ENCODE data around the gene ARID1B. TPM values are rescaled to one million over a fixed set of nuclear protein-coding genes. Genes with fewer than 3 reads are reported as not detected.

Gene ARID1B
- total RNA-seq, 1 experiment from 2014 or later: 91.7 TPM

DNA sequence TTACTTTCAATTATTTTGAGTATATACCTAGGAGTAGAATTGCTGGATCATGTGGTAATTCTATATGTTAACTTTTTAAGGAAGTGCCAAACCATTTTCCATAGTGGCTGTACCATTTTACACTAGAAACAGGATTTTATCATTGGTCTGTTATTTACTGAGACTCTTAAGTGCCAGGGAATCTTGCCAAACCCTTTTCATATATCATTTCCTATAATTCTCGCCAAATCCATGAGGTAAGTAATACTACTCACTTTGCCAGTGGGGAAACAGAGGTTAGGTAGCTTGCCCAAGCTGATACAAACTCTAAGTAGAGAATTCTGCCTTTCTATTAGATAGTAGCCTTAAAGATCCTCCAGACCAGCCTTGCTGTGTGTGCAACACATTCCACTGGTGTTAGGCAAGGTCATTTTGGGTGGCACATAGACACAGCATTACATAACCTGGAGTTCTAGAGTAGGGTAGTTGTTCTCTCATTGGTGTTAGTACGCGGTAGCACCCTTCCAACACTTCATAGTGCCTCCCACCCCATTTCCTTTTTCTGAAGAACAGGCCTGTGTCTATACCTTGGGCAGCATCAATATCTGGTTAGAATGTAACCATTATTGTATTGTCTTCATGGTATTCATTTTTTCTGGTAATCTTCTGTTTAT is 65.5 kb downstream of the ARID1B start:
- POLR2A ChIA-PET: no interaction called here
- intact Hi-C loops (cut with micrococcal nuclease; ENCODE audit: unreplicated experiment): no loop called here
- ATAC-seq (no peak), DNase-seq (ENCODE audit: low read depth, low spot score) (no peak)
- Histone ChIP-seq H3K4me3 (ENCODE audit: low read depth in 2 of 2, low read length in 2 of 2) (no peak overlapping the region), H3K27ac (ENCODE audit: low read length) (no peak overlapping the region), H3K4me1 (ENCODE audit: control insufficient read depth, insufficient read depth, low read length) (peaks cover 10% of the 10 kb centered on the region), H3K27me3 (ENCODE audit: control insufficient read depth, insufficient read depth, low read length) (no peaks in the 10 kb centered on the region), H3K9me3 (ENCODE audit: control insufficient read depth, insufficient read depth, low read depth, low read length) (no peaks in the 10 kb centered on the region), H3K36me3 (ENCODE audit: control insufficient read depth, insufficient read depth, low read length) (no peaks in the 10 kb centered on the region)
- no TSS peak for BruUV-seq (replicated peaks)
- CTCF ChIA-PET: no interaction called here
- in situ Hi-C loops (cut with HindIII; ENCODE audit: low pct_unique_long_range_greater_than_20kb, low sequenced_read_pairs): no loop called here
- TF ChIP-seq, protein P1, sequence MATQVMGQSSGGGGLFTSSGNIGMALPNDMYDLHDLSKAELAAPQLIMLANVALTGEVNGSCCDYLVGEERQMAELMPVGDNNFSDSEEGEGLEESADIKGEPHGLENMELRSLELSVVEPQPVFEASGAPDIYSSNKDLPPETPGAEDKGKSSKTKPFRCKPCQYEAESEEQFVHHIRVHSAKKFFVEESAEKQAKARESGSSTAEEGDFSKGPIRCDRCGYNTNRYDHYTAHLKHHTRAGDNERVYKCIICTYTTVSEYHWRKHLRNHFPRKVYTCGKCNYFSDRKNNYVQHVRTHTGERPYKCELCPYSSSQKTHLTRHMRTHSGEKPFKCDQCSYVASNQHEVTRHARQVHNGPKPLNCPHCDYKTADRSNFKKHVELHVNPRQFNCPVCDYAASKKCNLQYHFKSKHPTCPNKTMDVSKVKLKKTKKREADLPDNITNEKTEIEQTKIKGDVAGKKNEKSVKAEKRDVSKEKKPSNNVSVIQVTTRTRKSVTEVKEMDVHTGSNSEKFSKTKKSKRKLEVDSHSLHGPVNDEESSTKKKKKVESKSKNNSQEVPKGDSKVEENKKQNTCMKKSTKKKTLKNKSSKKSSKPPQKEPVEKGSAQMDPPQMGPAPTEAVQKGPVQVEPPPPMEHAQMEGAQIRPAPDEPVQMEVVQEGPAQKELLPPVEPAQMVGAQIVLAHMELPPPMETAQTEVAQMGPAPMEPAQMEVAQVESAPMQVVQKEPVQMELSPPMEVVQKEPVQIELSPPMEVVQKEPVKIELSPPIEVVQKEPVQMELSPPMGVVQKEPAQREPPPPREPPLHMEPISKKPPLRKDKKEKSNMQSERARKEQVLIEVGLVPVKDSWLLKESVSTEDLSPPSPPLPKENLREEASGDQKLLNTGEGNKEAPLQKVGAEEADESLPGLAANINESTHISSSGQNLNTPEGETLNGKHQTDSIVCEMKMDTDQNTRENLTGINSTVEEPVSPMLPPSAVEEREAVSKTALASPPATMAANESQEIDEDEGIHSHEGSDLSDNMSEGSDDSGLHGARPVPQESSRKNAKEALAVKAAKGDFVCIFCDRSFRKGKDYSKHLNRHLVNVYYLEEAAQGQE (IDR thresholded peaks at IDR 0.05; ENCODE audit: insufficient read depth in 1 of 2, low read depth in 2 of 2, low read length in 1 of 2): no peak
- no peak for TF ChIP-seq TCF7L2 (IDR thresholded peaks at IDR 0.05; ENCODE audit: low read depth, low read length)
- TF ChIP-seq SIN3A (IDR thresholded peaks at IDR 0.05; ENCODE audit: borderline replicate concordance, insufficient read depth, low read depth, low read length): no peak
- TF ChIP-seq POLR2AphosphoS5 (IDR thresholded peaks at IDR 0.05; ENCODE audit: low read depth, low read length): no peak
- TF ChIP-seq CTCF (IDR thresholded peaks at IDR 0.05): no peak

- no peaks in the 10 kb centered on the region for H3K36me3 ChIP-seq (ENCODE audit: control insufficient read depth, insufficient read depth, low read length)
- in situ Hi-C loops (cut with HindIII; ENCODE audit: low pct_unique_long_range_greater_than_20kb, low sequenced_read_pairs) (no loop called here), intact Hi-C loops (cut with micrococcal nuclease; ENCODE audit: unreplicated experiment) (no loop called here)
- CTCF ChIA-PET: no interaction called here
- no peak for TF ChIP-seq POLR2AphosphoS5 (IDR thresholded peaks at IDR 0.05; ENCODE audit: low read depth, low read length)
- TF ChIP-seq TCF7L2 (IDR thresholded peaks at IDR 0.05; ENCODE audit: low read depth, low read length): no peak
- TF ChIP-seq SIN3A (IDR thresholded peaks at IDR 0.05; ENCODE audit: borderline replicate concordance, insufficient read depth, low read depth, low read length): no peak
- TF ChIP-seq, protein P1 (IDR thresholded peaks at IDR 0.05; ENCODE audit: insufficient read depth in 1 of 2, low read depth in 2 of 2, low read length in 1 of 2): no peak
- TF ChIP-seq CTCF (IDR thresholded peaks at IDR 0.05): no peak
- no peak overlapping the region for H3K4me3 ChIP-seq (ENCODE audit: low read depth in 2 of 2, low read length in 2 of 2)
- no peaks in the 10 kb centered on the region for H3K9me3 ChIP-seq (ENCODE audit: control insufficient read depth, insufficient read depth, low read depth, low read length)
- ATAC-seq: no peak
- POLR2A ChIA-PET: no interaction called here
- no peak for DNase-seq (ENCODE audit: low read depth, low spot score)
- no peaks in the 10 kb centered on the region for H3K27me3 ChIP-seq (ENCODE audit: control insufficient read depth, insufficient read depth, low read length)
- H3K4me1 ChIP-seq (ENCODE audit: control insufficient read depth, insufficient read depth, low read length): peaks cover 10% of the 10 kb centered on the region
- no peak overlapping the region for H3K27ac ChIP-seq (ENCODE audit: low read length)
- no TSS peak for BruUV-seq (replicated peaks)
These were observed 66.9 kb downstream of the ARID1B start for GRCh38 chr6:156844089-156844488.
